Chondrocyte (in vitro differentiated cells): ENCODE measurements around the gene CFHR3. TPM values are rescaled to one million over a fixed set of nuclear protein-coding genes. Genes with fewer than 3 reads are reported as not detected.
"Not testable (repeated sequence)": the region's sequence is repeated elsewhere in the genome, so short reads cannot be mapped to it uniquely, and the experiment has no call there.

Source experiments
- DNase-seq: peaks from one replicate; pipeline ENCODE4 v3.0.0; 2021; ENCODE audit warnings: mixed read lengths, low spot score
- H3K27ac Mint-ChIP-seq: one replicate; pipeline ENCODE4 v1.8.0; 2021; ENCODE audit warnings: mild to moderate bottlenecking, moderate library complexity, mixed read lengths; ENCODE audit not compliant: unreplicated experiment
- H3K27me3 Mint-ChIP-seq: 2 replicates; pipeline ENCODE4 v1.8.0; 2021; ENCODE audit warnings: low read depth, mixed read lengths
- H3K36me3 Mint-ChIP-seq: 2 replicates; pipeline ENCODE4 v1.8.0; 2021; ENCODE audit warnings: low read depth, mixed read lengths
- H3K4me1 Mint-ChIP-seq: 2 replicates; pipeline ENCODE4 v1.8.0; 2021; ENCODE audit warnings: low read depth, mild to moderate bottlenecking, mixed read lengths
- H3K4me3 Mint-ChIP-seq: one replicate; pipeline ENCODE4 v1.8.0; 2021; ENCODE audit warnings: mild to moderate bottlenecking, moderate library complexity, mixed read lengths; ENCODE audit not compliant: unreplicated experiment
- H3K9me3 Mint-ChIP-seq: 2 replicates; pipeline ENCODE4 v1.8.0; 2021; ENCODE audit warnings: low read depth, mixed read lengths
- CTCF ChIP-seq: fragments of 200-600 bp; sonication (generic); IDR thresholded peaks from 2 replicates; pipeline ENCODE4 v1.5.0; 2021; ENCODE audit warnings: antibody characterized with exemption, mild to moderate bottlenecking, moderate library complexity
- total RNA-seq: library from RNA; stranded (reverse); gene quantifications from 3 replicates; pipeline ENCODE4 v1.2.1, GENCODE V29; 2021

CFHR3 gene
- total RNA-seq, 1 donor from 2014 or later, result not detected

- not testable (repeated sequence) for H3K9me3 Mint-ChIP-seq, H3K36me3 Mint-ChIP-seq, H3K27ac Mint-ChIP-seq, H3K4me3 Mint-ChIP-seq, H3K4me1 Mint-ChIP-seq, H3K27me3 Mint-ChIP-seq, DNase-seq
- peak; percentile 80 for TF ChIP-seq CTCF
Measured at GRCh38 chr1:196827860-196828259, 53.2 kb downstream of the CFHR3 start.

Other genes with a start within 250 kb of the CFHR3 start
- gene KCNT2, start 166.4 kb upstream of the CFHR3 start, total RNA-seq, result 11.9 to 15.9 TPM (median 13.4 TPM) in 3 replicates
- gene CFH, start 122.8 kb upstream of the CFHR3 start, total RNA-seq, result 21.3 to 95.0 TPM (median 24.0 TPM) in 3 replicates
- not detected in 3 replicates for gene CFHR1, start 44.9 kb downstream of the CFHR3 start, total RNA-seq
- gene CFHR4, start 113.2 kb downstream of the CFHR3 start, total RNA-seq, result not detected in 3 replicates
- gene CFHR2, start 168.9 kb downstream of the CFHR3 start, total RNA-seq, result not detected in 3 replicates
- not detected in 3 replicates for gene CFHR5, start 202.7 kb downstream of the CFHR3 start, total RNA-seq